Mucosa of rectum (tissue), 2 donors: Measurements from ENCODE around the gene OTP.
"Not testable (repeated sequence)": the region's sequence is repeated elsewhere in the genome, so short reads cannot be mapped to it uniquely, and the experiment has no call there.

Source experiments
- H3K27ac ChIP-seq, 2 donors: one replicate each; pipeline ENCODE4 v1.7.0; 2013; ENCODE audit warnings: inconsistent platforms in 2 of 2, low read depth in 2 of 2, low read length in 2 of 2
- H3K27me3 ChIP-seq, 2 donors: one replicate each; pipeline ENCODE4 v1.7.0; 2013; ENCODE audit warnings: low read length in 2 of 2; ENCODE audit not compliant: control insufficient read depth in 2 of 2, insufficient read depth in 2 of 2
- H3K36me3 ChIP-seq, 2 donors: one replicate each; pipeline ENCODE4 v1.7.0; 2013; ENCODE audit warnings: low read length in 2 of 2; ENCODE audit not compliant: control insufficient read depth in 2 of 2, insufficient read depth in 2 of 2
- H3K4me1 ChIP-seq, 2 donors: one replicate each; pipeline ENCODE4 v1.7.0; 2013; ENCODE audit warnings: low read length in 2 of 2, mild to moderate bottlenecking in 1 of 2; ENCODE audit not compliant: control insufficient read depth in 2 of 2, insufficient read depth in 2 of 2
- H3K4me3 ChIP-seq, 2 donors: one replicate each; pipeline ENCODE4 v1.7.0; 2013; ENCODE audit warnings: low read length in 2 of 2
- H3K9ac ChIP-seq, 2 donors: one replicate each; pipeline ENCODE4 v1.7.0; 2013; ENCODE audit warnings: low read length in 2 of 2, low read depth in 1 of 2, mild to moderate bottlenecking in 1 of 2
- H3K9me3 ChIP-seq, 2 donors: one replicate each; pipeline ENCODE4 v1.7.0; 2013; ENCODE audit warnings: low read length in 2 of 2; ENCODE audit not compliant: control insufficient read depth in 2 of 2
- donor health status: healthy.
- donor health status: Normal muscosa, but diverticular disease.

Gene OTP

GRCh38 chr5:77630114-77630680 lies 8.3 kb downstream of the OTP start:
- no peak overlapping the region for H3K27ac ChIP-seq
- no peak overlapping the region for H3K9ac ChIP-seq
- H3K4me3 ChIP-seq: peak overlapping the region; percentile 38 to 49
- no peaks in the 10 kb centered on the region for H3K36me3 ChIP-seq
- H3K27me3 ChIP-seq: peaks cover 57 to 62% of the 10 kb centered on the region in 2 donors
- H3K9me3 ChIP-seq: no peaks in the 10 kb centered on the region
- H3K4me1 ChIP-seq: peaks cover 8% of the 10 kb centered on the region in 2 donors

GRCh38 chr5:77629509-77630113 lies 8.9 kb downstream of the OTP start:
- Histone ChIP-seq H3K4me1 (peaks cover 8% of the 10 kb centered on the region in 2 donors), H3K36me3 (no peaks in the 10 kb centered on the region), H3K4me3 (peak overlapping the region; percentile 38 to 49), H3K9ac (no peak overlapping the region), H3K27me3 (peaks cover 58 to 59% of the 10 kb centered on the region in 2 donors), H3K9me3 (no peaks in the 10 kb centered on the region), H3K27ac (no peak overlapping the region)

DNA sequence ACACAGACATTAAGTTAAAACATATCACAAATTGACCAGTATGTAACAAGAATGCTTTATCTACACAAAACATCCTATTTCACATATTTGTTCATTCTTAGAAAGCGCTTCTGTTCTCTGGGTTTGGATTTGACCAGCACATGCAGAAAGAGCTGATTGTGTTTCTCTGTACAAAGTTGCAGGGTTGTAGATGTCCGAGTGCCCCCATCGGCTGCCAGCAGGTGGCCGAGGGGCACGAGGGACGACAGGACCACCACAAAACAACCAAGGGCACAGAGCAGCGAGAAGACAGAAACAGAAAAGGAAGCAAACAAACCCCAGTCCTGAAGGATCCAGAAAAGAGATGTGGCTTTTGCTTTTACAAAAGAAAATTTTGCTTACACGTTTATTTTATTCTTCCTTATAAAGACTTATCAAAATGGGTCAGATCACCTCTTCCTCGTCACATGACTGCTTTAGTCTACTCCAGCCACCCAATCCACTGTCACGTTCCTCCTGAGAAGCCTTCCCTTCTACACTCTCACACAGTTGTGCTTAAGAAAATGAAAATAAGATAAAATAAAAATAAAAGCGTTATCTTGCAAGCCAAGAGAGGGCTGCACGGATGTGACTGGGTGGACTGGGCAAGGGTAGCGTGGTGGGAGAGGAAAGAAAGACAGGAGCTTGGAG lies 9.5 kb downstream of the OTP start:
- H3K9ac ChIP-seq: no peak overlapping the region
- no peaks in the 10 kb centered on the region for H3K9me3 ChIP-seq
- H3K4me1 ChIP-seq: peaks cover 8% of the 10 kb centered on the region in 2 donors
- H3K36me3 ChIP-seq: no peaks in the 10 kb centered on the region
- peak overlapping the region in 1 of 2 donors; percentile 5 for H3K4me3 ChIP-seq
- no peak overlapping the region for H3K27ac ChIP-seq
- peaks cover 57 to 59% of the 10 kb centered on the region in 2 donors for H3K27me3 ChIP-seq

DNA sequence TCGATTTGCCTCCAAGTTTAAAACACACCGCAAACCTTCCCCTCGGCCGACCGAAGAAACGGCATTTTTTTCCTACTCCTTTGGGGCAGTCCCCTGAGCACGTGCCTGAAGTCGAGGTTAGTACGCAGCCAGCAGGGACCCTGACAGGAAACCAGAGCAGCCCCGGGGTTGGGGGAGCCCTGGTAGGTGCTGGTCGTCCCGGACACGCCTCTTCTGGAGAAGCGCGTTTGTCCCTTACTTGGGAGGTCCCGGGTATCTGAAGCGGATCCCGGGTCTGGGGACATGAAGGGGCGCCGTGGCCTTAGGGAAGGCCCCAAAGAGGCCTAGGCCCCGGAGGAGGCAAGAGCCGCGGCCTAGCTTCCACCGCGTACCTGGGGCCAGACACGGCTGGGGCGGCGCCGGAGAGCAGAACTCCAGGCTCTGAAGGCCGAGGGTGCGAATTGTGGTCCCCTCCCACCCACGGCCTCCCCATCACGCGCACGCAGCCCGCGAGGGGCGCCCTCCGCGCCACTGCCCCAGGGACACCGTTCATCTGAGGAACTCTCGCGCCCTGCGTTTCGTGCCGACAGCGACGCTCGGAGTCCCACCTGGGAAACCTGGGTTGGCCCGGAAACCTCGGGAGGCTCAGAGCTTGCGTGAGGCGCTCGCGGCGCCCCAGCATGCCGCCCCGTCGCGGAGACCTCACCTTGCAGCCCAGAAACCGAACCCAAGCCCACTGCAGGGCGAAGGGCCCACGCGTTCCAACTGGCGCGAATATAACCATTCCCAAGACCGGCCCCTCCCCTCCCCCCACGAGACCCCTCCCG lies 10.4 kb downstream of the OTP start:
- no peak overlapping the region for H3K4me3 ChIP-seq
- H3K27ac ChIP-seq: no peak overlapping the region
- peaks cover 50 to 62% of the 10 kb centered on the region in 2 donors for H3K27me3 ChIP-seq
- H3K36me3 ChIP-seq: no peaks in the 10 kb centered on the region
- peaks cover 8% of the 10 kb centered on the region in 2 donors for H3K4me1 ChIP-seq
- no peak overlapping the region for H3K9ac ChIP-seq
- no peaks in the 10 kb centered on the region for H3K9me3 ChIP-seq

DNA sequence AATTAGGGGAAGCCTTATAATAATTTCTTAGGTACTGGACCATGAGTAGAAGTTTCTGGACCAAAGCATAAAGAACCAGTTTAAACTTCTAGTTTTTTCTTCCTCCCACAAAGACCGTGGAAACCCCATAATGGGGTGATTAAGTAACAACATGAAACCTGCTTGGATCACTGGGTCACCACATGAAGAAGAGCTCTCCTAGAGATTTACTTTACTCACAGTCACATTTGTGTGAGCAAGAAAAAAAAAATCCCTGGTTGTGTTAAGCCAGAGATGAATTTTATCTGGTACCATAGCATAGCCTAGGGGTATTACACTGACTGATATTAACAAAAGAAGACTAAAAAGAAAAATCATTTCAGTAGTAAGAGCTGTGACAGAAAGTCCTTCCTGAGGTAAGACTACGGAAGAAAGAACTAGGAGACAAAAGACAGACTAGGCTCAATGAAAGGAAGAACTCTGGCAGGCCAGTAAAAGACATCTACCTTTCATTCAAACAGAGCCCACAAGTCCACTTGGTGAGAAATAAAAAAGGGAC lies 15.2 kb downstream of the OTP start:
- Histone ChIP-seq H3K4me1 (no peaks in the 10 kb centered on the region), H3K4me3 (no peak overlapping the region), H3K9me3 (no peaks in the 10 kb centered on the region), H3K27me3 (peaks cover 25 to 32% of the 10 kb centered on the region in 2 donors), H3K9ac (no peak overlapping the region), H3K27ac (no peak overlapping the region), H3K36me3 (no peaks in the 10 kb centered on the region)

GRCh38 chr5:77621440-77621839 lies 17.1 kb downstream of the OTP start:
- H3K27ac ChIP-seq: no peak overlapping the region
- H3K4me1 ChIP-seq: no peaks in the 10 kb centered on the region
- H3K36me3 ChIP-seq: no peaks in the 10 kb centered on the region
- no peak overlapping the region for H3K9ac ChIP-seq
- no peaks in the 10 kb centered on the region for H3K9me3 ChIP-seq
- H3K4me3 ChIP-seq: no peak overlapping the region
- H3K27me3 ChIP-seq: peaks cover 17 to 23% of the 10 kb centered on the region in 2 donors

DNA sequence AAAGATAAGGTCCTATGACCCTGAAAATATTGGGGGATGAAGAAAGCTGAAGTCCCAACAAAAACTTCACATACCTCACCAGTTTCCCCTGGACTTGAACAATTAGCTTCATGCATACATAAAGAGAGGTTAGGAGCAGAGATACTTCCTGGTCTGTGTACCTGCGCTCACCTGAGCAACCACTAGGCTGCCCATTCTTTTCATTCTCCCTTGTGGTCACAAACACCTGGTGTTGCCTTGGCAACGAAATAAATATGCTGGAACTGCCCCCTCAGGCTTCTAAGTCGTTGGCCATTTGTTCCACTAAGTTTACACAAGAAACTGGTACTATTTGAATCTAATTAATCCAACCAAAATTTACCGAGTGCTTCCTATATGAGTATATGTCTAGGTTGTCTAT lies 18.1 kb downstream of the OTP start:
- H3K36me3 ChIP-seq: no peaks in the 10 kb centered on the region
- no peak overlapping the region for H3K4me3 ChIP-seq
- no peaks in the 10 kb centered on the region for H3K9me3 ChIP-seq
- no peaks in the 10 kb centered on the region for H3K4me1 ChIP-seq
- H3K27me3 ChIP-seq: peaks cover 13 to 15% of the 10 kb centered on the region in 2 donors
- no peak overlapping the region for H3K9ac ChIP-seq
- H3K27ac ChIP-seq: no peak overlapping the region

- Histone ChIP-seq H3K4me1 (no peaks in the 10 kb centered on the region), H3K9ac (no peak overlapping the region), H3K27ac (no peak overlapping the region), H3K27me3 (peaks cover 0 to 4% of the 10 kb centered on the region in 2 donors), H3K4me3 (no peak overlapping the region), H3K9me3 (no peaks in the 10 kb centered on the region), H3K36me3 (no peaks in the 10 kb centered on the region)
Measured at GRCh38 chr5:77616920-77617319, 21.6 kb downstream of the OTP start.

- not testable (repeated sequence) for H3K9me3 ChIP-seq, H3K9ac ChIP-seq, H3K4me3 ChIP-seq, H3K27me3 ChIP-seq, H3K4me1 ChIP-seq, H3K27ac ChIP-seq, H3K36me3 ChIP-seq
Measured at GRCh38 chr5:77608927-77609326, 29.6 kb downstream of the OTP start.

- Histone ChIP-seq H3K9me3 (no peaks in the 10 kb centered on the region), H3K27me3 (peaks cover 0 to 2% of the 10 kb centered on the region in 2 donors), H3K27ac (no peak overlapping the region), H3K4me3 (no peak overlapping the region), H3K36me3 (no peaks in the 10 kb centered on the region), H3K9ac (no peak overlapping the region), H3K4me1 (no peaks in the 10 kb centered on the region)
Measured at GRCh38 chr5:77607324-77607723, 31.2 kb downstream of the OTP start.
